Measurements from ENCODE around the gene IFI27L2. TPM values are rescaled to one million over a fixed set of nuclear protein-coding genes. Genes with fewer than 3 reads are reported as not detected.

IFI27L2 gene
- total RNA-seq, 1 experiment from 2014 or later: 62.6 TPM

- Histone ChIP-seq H3K9me3 (no peaks in the 10 kb centered on the region; the same call in 1 of the 2 replicates), H3K36me3 (no peaks in the 10 kb centered on the region), H3K4me3 (no peak overlapping the region), H3K27me3 (no peaks in the 10 kb centered on the region)
- DNase-seq: no peak
Measured at GRCh38 chr14:94115631-94116030, 13.8 kb downstream of the IFI27L2 start.

- DNase-seq: no peak
- Histone ChIP-seq H3K36me3 (no peaks in the 10 kb centered on the region), H3K27me3 (no peaks in the 10 kb centered on the region), H3K4me3 (no peak overlapping the region), H3K9me3 (no peaks in the 10 kb centered on the region; the same call in 1 of the 2 replicates)
Measured at GRCh38 chr14:94115058-94115591, 14.3 kb downstream of the IFI27L2 start.

GRCh38 chr14:94114589-94115057 lies 14.8 kb downstream of the IFI27L2 start:
- H3K9me3 ChIP-seq: no peaks in the 10 kb centered on the region

GRCh38 chr14:94113908-94114588 lies 15.4 kb downstream of the IFI27L2 start:
- H3K9me3 ChIP-seq: no peaks in the 10 kb centered on the region
- no peak for DNase-seq
- no peak overlapping the region for H3K4me3 ChIP-seq
- H3K36me3 ChIP-seq: no peaks in the 10 kb centered on the region
- H3K27me3 ChIP-seq: no peaks in the 10 kb centered on the region

More at GRCh38 chr14:94114589-94115057, 14.8 kb downstream of the IFI27L2 start:
- DNase-seq: no peak
- H3K4me3 ChIP-seq: no peak overlapping the region
- no peaks in the 10 kb centered on the region for H3K36me3 ChIP-seq
- no peaks in the 10 kb centered on the region for H3K27me3 ChIP-seq

GRCh38 chr14:94113490-94113889 lies 15.9 kb downstream of the IFI27L2 start:
- no peaks in the 10 kb centered on the region for H3K9me3 ChIP-seq
- no peak overlapping the region for H3K4me3 ChIP-seq
- H3K36me3 ChIP-seq: no peaks in the 10 kb centered on the region
- no peaks in the 10 kb centered on the region for H3K27me3 ChIP-seq
- DNase-seq: peak; percentile 34

- H3K36me3 ChIP-seq: no peaks in the 10 kb centered on the region
- no peaks in the 10 kb centered on the region for H3K9me3 ChIP-seq
Measured at GRCh38 chr14:94113073-94113472, 16.3 kb downstream of the IFI27L2 start.

GRCh38 chr14:94112513-94113063 lies 16.8 kb downstream of the IFI27L2 start:
- H3K27me3 ChIP-seq: no peaks in the 10 kb centered on the region
- no peak for DNase-seq
- no peaks in the 10 kb centered on the region for H3K36me3 ChIP-seq
- no peak overlapping the region for H3K4me3 ChIP-seq
- H3K9me3 ChIP-seq: no peaks in the 10 kb centered on the region

More at GRCh38 chr14:94113073-94113472, 16.3 kb downstream of the IFI27L2 start:
- Histone ChIP-seq H3K4me3 (no peak overlapping the region), H3K27me3 (no peaks in the 10 kb centered on the region)
- no peak for DNase-seq

- no peak for DNase-seq
- peak overlapping the region; percentile 51 for H3K4me3 ChIP-seq
- H3K27me3 ChIP-seq: no peaks in the 10 kb centered on the region
- no peaks in the 10 kb centered on the region for H3K9me3 ChIP-seq
- H3K36me3 ChIP-seq: no peaks in the 10 kb centered on the region
Measured at GRCh38 chr14:94111276-94112095, 17.9 kb downstream of the IFI27L2 start.

GRCh38 chr14:94110552-94111181 lies 18.7 kb downstream of the IFI27L2 start, which contains the start of gene IFI27:
IFI27 (plus strand) TSS chr14:94110736.
- Histone ChIP-seq H3K27me3 (no peaks in the 10 kb centered on the region), H3K4me3 (peak within 1 kb of the TSS; percentile 51), H3K9me3 (no peaks in the 10 kb centered on the region), H3K36me3 (no peaks in the 10 kb centered on the region)
- DNase-seq: peak; percentile 75

- H3K9me3 ChIP-seq: no peaks in the 10 kb centered on the region
- H3K4me3 ChIP-seq: no peak overlapping the region
- no peak for DNase-seq
- no peaks in the 10 kb centered on the region for H3K36me3 ChIP-seq
- H3K27me3 ChIP-seq: no peaks in the 10 kb centered on the region
Measured at GRCh38 chr14:94109915-94110250, 19.5 kb downstream of the IFI27L2 start.

- no peak for DNase-seq
- no peak overlapping the region for H3K4me3 ChIP-seq
- H3K27me3 ChIP-seq: no peaks in the 10 kb centered on the region
- H3K36me3 ChIP-seq: no peaks in the 10 kb centered on the region
- no peaks in the 10 kb centered on the region for H3K9me3 ChIP-seq
Measured at GRCh38 chr14:94104731-94105130, 24.7 kb downstream of the IFI27L2 start.

- H3K9me3 ChIP-seq: no peaks in the 10 kb centered on the region
- H3K4me3 ChIP-seq: no peak overlapping the region
- no peak for DNase-seq
Measured at GRCh38 chr14:94103554-94104150, 25.8 kb downstream of the IFI27L2 start.

GRCh38 chr14:94102768-94103482 lies 26.5 kb downstream of the IFI27L2 start:
- Histone ChIP-seq H3K27me3 (no peaks in the 10 kb centered on the region), H3K36me3 (no peaks in the 10 kb centered on the region), H3K9me3 (no peaks in the 10 kb centered on the region), H3K4me3 (no peak overlapping the region)
- DNase-seq: no peak

More at GRCh38 chr14:94103554-94104150, 25.8 kb downstream of the IFI27L2 start:
- Histone ChIP-seq H3K36me3 (no peaks in the 10 kb centered on the region), H3K27me3 (no peaks in the 10 kb centered on the region)

- no peak overlapping the region for H3K4me3 ChIP-seq
- H3K36me3 ChIP-seq: no peaks in the 10 kb centered on the region
- no peaks in the 10 kb centered on the region for H3K27me3 ChIP-seq
- DNase-seq: peak; percentile 24
- no peaks in the 10 kb centered on the region for H3K9me3 ChIP-seq
Measured at GRCh38 chr14:94101748-94102147, 27.7 kb downstream of the IFI27L2 start.

GRCh38 chr14:94100847-94101246 lies 28.6 kb downstream of the IFI27L2 start:
- H3K27me3 ChIP-seq: no peaks in the 10 kb centered on the region
- no peaks in the 10 kb centered on the region for H3K9me3 ChIP-seq
- no peaks in the 10 kb centered on the region for H3K36me3 ChIP-seq
- no peak overlapping the region for H3K4me3 ChIP-seq
- peak; percentile 48 for DNase-seq

- Histone ChIP-seq H3K36me3 (no peaks in the 10 kb centered on the region), H3K27me3 (no peaks in the 10 kb centered on the region), H3K9me3 (no peaks in the 10 kb centered on the region), H3K4me3 (no peak overlapping the region)
- DNase-seq: no peak
Measured at GRCh38 chr14:94099006-94099405, 30.4 kb downstream of the IFI27L2 start.
